T-cell (primary cell): ENCODE results near the gene ITSN1. TPM values are rescaled to one million over a fixed set of nuclear protein-coding genes. Genes with fewer than 3 reads are reported as not detected.

Source experiments
- ATAC-seq, 4 experiments: fragments of 200-7000 bp in 3 of 4; fragments of 150-1000 bp in 1 of 4; cut with Tn5 transposase; replicated peaks in 1 of 4; 1 replicate in 3 of 4; 2 replicates in 1 of 4; pipeline ENCODE4 v1.10.0; 2021; ENCODE audit warnings: moderate library complexity in 3 of 4, mild to moderate bottlenecking in 2 of 4, moderate number of reproducible peaks in 1 of 4
- CTCF ChIA-PET, 2 donors: fragments of 300-600 bp; sonication (Branson Sonifier 250); formaldehyde crosslinking; loops; one replicate each; lab custom pipeline; 2022; ENCODE audit warnings: antibody characterized with exemption in 2 of 2; lab: Charles Lee
- POLR2A ChIA-PET, 2 donors: fragments of 300-600 bp; sonication (Branson Sonifier 250); formaldehyde crosslinking; loops; one replicate each; lab custom pipeline; 2022; ENCODE audit warnings: antibody characterized with exemption in 2 of 2; lab: Charles Lee
- DNase-seq, 35 experiments: peaks; one replicate each; pipeline versions ENCODE4 v3.0.0 to v3.0.0-alpha.2; 2013 to 2023
- H3K27ac ChIP-seq: one replicate; pipeline ENCODE4 v1.5.1; 2013; ENCODE audit warnings: low read length
- H3K27me3 ChIP-seq, 2 experiments: replicated peaks in 1 of 2; 1 replicate in 1 of 2; 2 replicates in 1 of 2; pipeline versions ENCODE4 v1.6.1 to v1.7.0; 2013; ENCODE audit warnings: low read length in 1 of 2, mixed read lengths in 1 of 2; ENCODE audit not compliant: control insufficient read depth in 2 of 2, insufficient read depth in 2 of 2; ENCODE audit errors: extremely low read depth in 1 of 2
- H3K36me3 ChIP-seq, 2 donors: 1 replicate in 1 of 2; 2 replicates in 1 of 2; pipeline versions ENCODE4 v1.6.1 to v1.7.0; 2013; ENCODE audit warnings: low read length in 1 of 2; ENCODE audit not compliant: control insufficient read depth in 2 of 2, insufficient read depth in 1 of 2; ENCODE audit errors: extremely low read depth in 1 of 2
- H3K4me1 ChIP-seq, 2 experiments: 1 replicate in 1 of 2; 2 replicates in 1 of 2; pipeline versions ENCODE4 v1.6.1 to v1.7.0; 2013; ENCODE audit warnings: low read length in 2 of 2, mixed read lengths in 1 of 2; ENCODE audit not compliant: insufficient read depth in 2 of 2, control insufficient read depth in 1 of 2; ENCODE audit errors: extremely low read depth in 1 of 2
- H3K4me3 ChIP-seq, 2 donors: 1 replicate in 1 of 2; 2 replicates in 1 of 2; pipeline versions ENCODE4 v1.5.1 to v1.7.0; 2013; ENCODE audit warnings: mild to moderate bottlenecking in 2 of 2, low read length in 1 of 2, moderate library complexity in 1 of 2; ENCODE audit not compliant: control insufficient read depth in 1 of 2; ENCODE audit errors: extremely low read depth in 1 of 2
- H3K9me3 ChIP-seq: 2 replicates; pipeline ENCODE4 v1.7.0; 2013
- H3K27ac Mint-ChIP-seq, 2 donors: one replicate each; pipeline ENCODE4 v1.8.0; 2020 to 2021; ENCODE audit warnings: mild to moderate bottlenecking in 2 of 2, mixed read lengths in 2 of 2
- H3K27me3 Mint-ChIP-seq, 2 donors: one replicate each; pipeline ENCODE4 v1.8.0; 2021 to 2022; ENCODE audit warnings: mixed read lengths in 2 of 2
- H3K36me3 Mint-ChIP-seq: one replicate; pipeline ENCODE4 v1.8.0; 2021; ENCODE audit warnings: mixed read lengths
- H3K4me1 Mint-ChIP-seq, 3 donors: one replicate each; pipeline ENCODE4 v1.8.0; 2020 to 2022; ENCODE audit warnings: mixed read lengths in 3 of 3, mild to moderate bottlenecking in 1 of 3
- H3K4me3 Mint-ChIP-seq, 3 donors: one replicate each; pipeline ENCODE4 v1.8.0; 2020 to 2022; ENCODE audit warnings: mild to moderate bottlenecking in 3 of 3, mixed read lengths in 3 of 3, moderate library complexity in 3 of 3
- H3K9me3 Mint-ChIP-seq, 3 donors: one replicate each; pipeline ENCODE4 v1.8.0; 2020 to 2022; ENCODE audit warnings: mixed read lengths in 3 of 3
- WGBS: methylation state at CpG from one replicate; pipeline ENCODE4 v1.1.5; 2013; ENCODE audit warnings: missing lambda C conversion rate; ENCODE audit not compliant: insufficient coverage; 5-methylcytosine and 5-hydroxymethylcytosine counted together
- total RNA-seq, 35 experiments: library from RNA in 6 of 35; stranded (reverse) in 6 of 35; fragments of 120-200 nt in 1 of 35; gene quantifications; one replicate each; pipeline versions ENCODE4 v1.2.1 to v1.2.4 and lab custom pipeline; 2013 to 2026

Gene ITSN1
- total RNA-seq, 5 donors from 2014 or later (not counting 1 experiment from before 2014, with no cell fraction given), result 2.3 to 3.9 (median 3.0) TPM

DNA sequence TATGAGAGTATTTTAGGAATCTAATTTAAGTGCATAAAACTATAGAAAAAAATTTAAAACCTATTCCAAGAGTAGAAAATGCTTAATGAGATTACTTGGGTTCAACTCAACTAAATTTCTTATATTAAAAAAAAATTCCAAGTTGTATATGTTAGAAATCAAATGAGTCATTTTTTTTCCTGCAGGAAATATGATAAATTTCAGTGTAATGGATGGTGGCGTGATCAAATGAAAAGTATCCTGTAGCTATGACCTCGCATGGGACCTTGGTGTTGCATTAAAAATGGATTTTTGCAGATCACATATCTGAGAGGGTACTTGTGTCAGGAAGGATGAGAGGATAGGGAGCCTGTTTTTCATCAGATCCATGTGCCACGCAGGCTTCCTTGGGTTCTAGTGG, 255.4 kb downstream of the ITSN1 start:
- H3K9me3 Mint-ChIP-seq, result no peaks in the 10 kb centered on the region
- ChIA-PET CTCF (no interaction called here), POLR2A (interaction anchor here (0.6 to 0.7 kb wide), 2 partner anchors 304 to 962 kb away, joined by 3 read pairs; no protein-coding TSS in a partner anchor)
- Histone ChIP-seq H3K36me3 (peaks cover 12 to 18% of the 10 kb centered on the region in 2 donors), H3K27me3 (peaks cover 0 to 25% of the 10 kb centered on the region in 2 experiments), H3K27ac (no peak overlapping the region), H3K9me3 (no peaks in the 10 kb centered on the region), H3K4me3 (no peak overlapping the region), H3K4me1 (peaks cover 3 to 11% of the 10 kb centered on the region in 2 experiments)
- peaks cover 0 to 8% of the 10 kb centered on the region in 2 donors for H3K27me3 Mint-ChIP-seq
- H3K36me3 Mint-ChIP-seq, result peaks cover 14% of the 10 kb centered on the region
- DNase-seq (no peak), ATAC-seq (no peak)
- no peak overlapping the region for H3K27ac Mint-ChIP-seq
- 89% methylated on average over 3 of the region's 3 CpGs for WGBS
- H3K4me3 Mint-ChIP-seq, result no peak overlapping the region
- H3K4me1 Mint-ChIP-seq, result peaks cover 15 to 22% (median 17%) of the 10 kb centered on the region in 3 donors

DNA sequence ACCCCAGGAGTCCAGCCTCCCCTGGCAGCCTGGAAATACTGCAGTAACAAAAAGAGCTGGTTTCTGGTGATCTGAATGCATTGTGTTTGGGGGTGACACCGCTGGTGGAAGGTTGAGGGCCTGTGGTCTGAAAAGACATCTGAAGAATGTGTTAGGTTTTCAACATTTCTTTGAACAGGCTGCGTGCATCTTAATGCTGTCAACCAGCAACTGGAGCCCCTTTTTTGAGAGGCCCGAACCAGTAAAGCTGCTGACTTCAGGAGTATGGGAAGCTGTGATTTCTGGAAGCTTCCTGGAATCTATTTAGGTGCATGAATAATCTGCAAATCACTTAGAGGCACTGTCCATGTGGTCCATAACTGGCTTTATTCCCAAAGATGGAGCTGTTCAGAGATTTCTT, 256.3 kb downstream of the ITSN1 start:
- Histone ChIP-seq H3K36me3 (peaks cover 12 to 27% of the 10 kb centered on the region in 2 donors), H3K27me3 (peaks cover 0 to 20% of the 10 kb centered on the region in 2 experiments), H3K27ac (no peak overlapping the region), H3K9me3 (no peaks in the 10 kb centered on the region), H3K4me3 (no peak overlapping the region), H3K4me1 (peaks cover 3 to 11% of the 10 kb centered on the region in 2 experiments)
- no peak overlapping the region for H3K27ac Mint-ChIP-seq
- H3K9me3 Mint-ChIP-seq, result no peaks in the 10 kb centered on the region
- no peak overlapping the region for H3K4me3 Mint-ChIP-seq
- ChIA-PET POLR2A (no interaction called here), CTCF (no interaction called here)
- H3K36me3 Mint-ChIP-seq, result peaks cover 23% of the 10 kb centered on the region
- H3K4me1 Mint-ChIP-seq, result peaks cover 15 to 22% (median 17%) of the 10 kb centered on the region in 3 donors
- ATAC-seq (no peak), DNase-seq (no peak)
- H3K27me3 Mint-ChIP-seq, result peaks cover 0 to 8% of the 10 kb centered on the region in 2 donors
- 76% methylated on average over 3 of the region's 3 CpGs for WGBS

- Mint-ChIP-seq H3K4me3 (no peak overlapping the region), H3K36me3 (peaks cover 26% of the 10 kb centered on the region), H3K4me1 (peaks cover 15 to 19% (median 17%) of the 10 kb centered on the region in 3 donors), H3K27me3 (peaks cover 0 to 8% of the 10 kb centered on the region in 2 donors), H3K27ac (no peak overlapping the region), H3K9me3 (no peaks in the 10 kb centered on the region)
- Histone ChIP-seq H3K27ac (no peak overlapping the region), H3K27me3 (peaks cover 0 to 20% of the 10 kb centered on the region in 2 experiments), H3K4me3 (no peak overlapping the region), H3K4me1 (peaks cover 3 to 11% of the 10 kb centered on the region in 2 experiments), H3K36me3 (peaks cover 12 to 33% of the 10 kb centered on the region in 2 donors), H3K9me3 (no peaks in the 10 kb centered on the region)
- DNase-seq (no peak), ATAC-seq (no peak)
- 100% methylated on average over 3 of the region's 5 CpGs for WGBS
- ChIA-PET CTCF (interaction anchor here in 1 of 2 donors (0.9 kb wide), 1 partner anchor 25 kb away, joined by 3 read pairs; no protein-coding TSS in a partner anchor), POLR2A (no interaction called here)
Observed at GRCh38 chr21:33899199-33899598, 256.9 kb downstream of the ITSN1 start.

DNA sequence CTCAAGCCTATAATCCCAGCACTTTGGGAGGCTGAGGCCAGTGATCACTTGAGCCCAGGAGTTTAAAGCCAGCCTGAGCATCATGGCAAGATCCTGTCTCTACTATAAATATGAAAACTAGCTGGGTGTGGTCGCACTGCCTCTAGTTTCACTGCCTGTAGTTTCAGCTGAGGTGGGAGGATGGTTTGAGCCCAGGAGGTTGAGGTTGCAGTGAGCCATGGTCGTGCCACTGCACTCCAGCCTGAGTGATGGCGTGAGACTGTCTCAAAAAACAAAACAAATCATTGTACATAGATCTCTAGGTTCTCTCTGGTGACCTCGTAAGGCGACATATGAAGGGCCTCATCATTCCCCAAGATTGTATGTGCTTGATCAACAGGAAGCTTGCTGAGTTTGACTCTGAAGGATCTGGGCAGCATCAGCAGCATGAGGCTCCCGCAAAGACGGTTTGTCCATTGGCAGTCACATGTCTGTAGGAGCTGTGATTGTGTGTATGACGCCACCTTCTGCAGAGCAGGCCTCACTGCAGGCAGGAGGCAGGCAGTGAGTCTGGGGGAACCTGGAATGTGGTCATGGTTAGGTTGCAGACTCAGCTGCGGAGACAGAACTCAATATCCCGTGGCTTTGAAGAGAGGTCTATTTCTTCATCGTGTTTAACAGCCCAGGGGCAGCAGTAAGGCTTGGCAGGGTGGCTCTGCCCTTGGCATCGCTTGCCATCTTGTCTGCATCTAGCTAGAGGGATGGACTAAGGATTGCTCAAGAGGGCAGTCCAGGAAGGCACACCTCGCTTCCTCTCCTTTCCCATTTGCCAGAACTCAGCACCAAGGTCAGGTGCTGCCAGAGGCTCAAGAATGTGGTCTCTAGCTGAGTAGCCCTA, 259.3 kb downstream of the ITSN1 start:
- CTCF ChIA-PET, result no interaction called here
- Histone ChIP-seq H3K9me3 (no peaks in the 10 kb centered on the region), H3K27me3 (no peaks in the 10 kb centered on the region), H3K36me3 (peaks cover 21 to 56% of the 10 kb centered on the region in 2 donors), H3K4me1 (peaks cover 0 to 2% of the 10 kb centered on the region in 2 experiments), H3K27ac (no peak overlapping the region), H3K4me3 (no peak overlapping the region)
- H3K27ac Mint-ChIP-seq, result no peak overlapping the region
- H3K4me3 Mint-ChIP-seq, result no peak overlapping the region
- H3K36me3 Mint-ChIP-seq, result peaks cover 41% of the 10 kb centered on the region
- H3K4me1 Mint-ChIP-seq, result peaks cover 3 to 6% (median 5%) of the 10 kb centered on the region in 3 donors
- H3K27me3 Mint-ChIP-seq, result no peaks in the 10 kb centered on the region
- ATAC-seq, result peak in 1 of 4 experiments; percentile 22
- peak in 4 of 35 experiments; percentile 7 to 29 (median 9) for DNase-seq
- WGBS, result 93% methylated on average over 5 of the region's 13 CpGs
- POLR2A ChIA-PET, result no interaction called here
- H3K9me3 Mint-ChIP-seq, result no peaks in the 10 kb centered on the region

DNA sequence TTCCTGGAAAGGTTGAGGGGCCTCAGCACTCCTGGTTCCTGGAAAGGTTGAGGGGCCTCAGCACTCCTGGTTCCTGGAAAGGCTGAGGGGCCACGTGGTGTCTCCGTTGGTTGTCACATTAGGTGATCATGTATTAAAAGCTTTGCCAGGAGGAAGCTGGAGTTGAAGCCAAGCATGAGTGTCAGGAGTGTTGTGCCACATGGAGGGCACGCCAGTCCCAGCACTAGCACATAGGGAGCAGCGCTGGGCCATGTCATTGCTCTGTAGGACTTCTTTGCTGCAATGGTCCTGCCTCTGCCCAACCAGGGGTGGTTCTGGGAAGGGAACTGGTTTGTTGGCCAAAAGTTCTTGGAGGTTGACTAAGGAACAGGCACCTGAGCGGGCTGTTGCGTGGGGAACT, 260.0 kb downstream of the ITSN1 start:
- POLR2A ChIA-PET, result no interaction called here
- Mint-ChIP-seq H3K27ac (no peak overlapping the region), H3K4me1 (peaks cover 3 to 6% (median 5%) of the 10 kb centered on the region in 3 donors)

GRCh38 chr21:33904041-33904440, 261.7 kb downstream of the ITSN1 start:
- Histone ChIP-seq H3K36me3 (peaks cover 28 to 80% of the 10 kb centered on the region in 2 donors), H3K9me3 (no peaks in the 10 kb centered on the region), H3K27ac (no peak overlapping the region), H3K27me3 (no peaks in the 10 kb centered on the region), H3K4me3 (no peak overlapping the region), H3K4me1 (peaks cover 0 to 2% of the 10 kb centered on the region in 2 experiments)
- Mint-ChIP-seq H3K36me3 (peaks cover 62% of the 10 kb centered on the region), H3K27me3 (no peaks in the 10 kb centered on the region), H3K9me3 (no peaks in the 10 kb centered on the region), H3K27ac (no peak overlapping the region), H3K4me1 (peaks cover 3 to 6% (median 5%) of the 10 kb centered on the region in 3 donors), H3K4me3 (no peak overlapping the region)
- ATAC-seq, result no peak
- no peak for DNase-seq
- 93% methylated on average over 5 of the region's 5 CpGs for WGBS
- ChIA-PET CTCF (interaction anchor here in 1 of 2 donors (0.5 kb wide), 1 partner anchor 697 kb away, joined by 3 read pairs; no protein-coding TSS in a partner anchor), POLR2A (interaction anchor here in 1 of 2 donors (0.6 kb wide), 1 partner anchor 110 kb away, joined by 3 read pairs; no protein-coding TSS in a partner anchor)

More for the DNA sequence above, 260.0 kb downstream of the ITSN1 start:
- H3K4me3 ChIP-seq, result no peak overlapping the region
- Mint-ChIP-seq H3K9me3 (no peaks in the 10 kb centered on the region), H3K27me3 (no peaks in the 10 kb centered on the region), H3K36me3 (peaks cover 47% of the 10 kb centered on the region), H3K4me3 (no peak overlapping the region)
- no peak for ATAC-seq
- peaks cover 28 to 63% of the 10 kb centered on the region in 2 donors for H3K36me3 ChIP-seq
- no peak overlapping the region for H3K27ac ChIP-seq
- no peaks in the 10 kb centered on the region for H3K27me3 ChIP-seq
- no peaks in the 10 kb centered on the region for H3K9me3 ChIP-seq
- CTCF ChIA-PET, result no interaction called here
- H3K4me1 ChIP-seq, result peaks cover 0 to 2% of the 10 kb centered on the region in 2 experiments
- DNase-seq, result no peak
- WGBS, result 90% methylated on average over 6 of the region's 6 CpGs
